Endodermal cell (in vitro differentiated cells): ENCODE data around the gene MYBPC3. TPM values are rescaled to one million over a fixed set of nuclear protein-coding genes. Genes with fewer than 3 reads are reported as not detected.

Experiments used
- DNase-seq: peaks from one replicate; pipeline ENCODE4 v3.0.0-alpha.2; 2017
- H3K27ac ChIP-seq: 2 replicates; pipeline ENCODE4 v1.5.1; 2013; ENCODE audit warnings: mild to moderate bottlenecking, low read depth, low read length, moderate library complexity
- H3K27me3 ChIP-seq: 2 replicates; pipeline ENCODE4 v1.6.1; 2013; ENCODE audit warnings: mild to moderate bottlenecking, low read length, moderate library complexity; ENCODE audit not compliant: insufficient read depth, control insufficient read depth, poor library complexity, severe bottlenecking
- H3K36me3 ChIP-seq: 2 replicates; pipeline ENCODE4 v1.7.0; 2013; ENCODE audit warnings: mild to moderate bottlenecking, low read length, moderate library complexity; ENCODE audit not compliant: control insufficient read depth, insufficient read depth
- H3K4me1 ChIP-seq: one replicate; pipeline ENCODE4 v1.7.0; 2013; ENCODE audit warnings: low read length; ENCODE audit not compliant: control insufficient read depth, insufficient read depth
- H3K4me3 ChIP-seq: 2 replicates; pipeline ENCODE4 v1.5.1; 2013; ENCODE audit warnings: mild to moderate bottlenecking, low read length, moderate library complexity
- H3K9ac ChIP-seq: 2 replicates; pipeline ENCODE4 v1.6.1; 2013; ENCODE audit warnings: mild to moderate bottlenecking, low read length, moderate library complexity; ENCODE audit not compliant: poor library complexity, severe bottlenecking; ENCODE audit errors: extremely low read depth
- H3K9me3 ChIP-seq: 2 replicates; pipeline ENCODE4 v1.6.1; 2013; ENCODE audit warnings: mild to moderate bottlenecking, low read length, moderate library complexity; ENCODE audit not compliant: control insufficient read depth
- H3K27ac Mint-ChIP-seq: 2 replicates; pipeline ENCODE4 v1.8.0; 2020; ENCODE audit warnings: mixed read lengths
- H3K27me3 Mint-ChIP-seq: 2 replicates; pipeline ENCODE4 v1.8.0; 2021; ENCODE audit warnings: mild to moderate bottlenecking, mixed read lengths; ENCODE audit not compliant: insufficient read depth
- H3K36me3 Mint-ChIP-seq: 2 replicates; pipeline ENCODE4 v1.8.0; 2020; ENCODE audit warnings: low read depth, mixed read lengths
- H3K4me1 Mint-ChIP-seq: 2 replicates; pipeline ENCODE4 v1.8.0; 2020; ENCODE audit warnings: mixed read lengths
- H3K4me3 Mint-ChIP-seq: 2 replicates; pipeline ENCODE4 v1.8.0; 2020; ENCODE audit warnings: mild to moderate bottlenecking, moderate library complexity, mixed read lengths
- H3K9me3 Mint-ChIP-seq: 2 replicates; pipeline ENCODE4 v1.8.0; 2020; ENCODE audit warnings: mild to moderate bottlenecking, mixed read lengths
- WGBS, 2 experiments: methylation state at CpG; one replicate each; pipeline versions ENCODE4 v1.1.5 to v1.1.7; 2013; ENCODE audit warnings: missing lambda C conversion rate in 2 of 2, mixed read lengths in 1 of 2; ENCODE audit not compliant: insufficient coverage in 1 of 2, insufficient read length in 1 of 2; 5-methylcytosine and 5-hydroxymethylcytosine counted together
- total RNA-seq, 2 donors: library from RNA; stranded (reverse); fragmentation: NEBNext Ultra II Directional in 1 of 2; extraction: Animal tissue kit (Norgen Biotek cat#: 25700) in 1 of 2; gene quantifications; 2 replicates in 1 of 2; 3 replicates in 1 of 2; pipeline ENCODE4 v1.2.1, GENCODE V29; 2021
- TF ChIP-seq, protein P1 (sequence below): fragments of 200-600 bp; sonication (generic); conservative IDR thresholded peaks from 2 replicates; pipeline ENCODE4 v1.5.0; 2021; ENCODE audit warnings: antibody characterized with exemption, mild to moderate bottlenecking

Gene MYBPC3
- total RNA-seq, 2 donors from 2014 or later, result 0.07 TPM; not detected in 1

DNA sequence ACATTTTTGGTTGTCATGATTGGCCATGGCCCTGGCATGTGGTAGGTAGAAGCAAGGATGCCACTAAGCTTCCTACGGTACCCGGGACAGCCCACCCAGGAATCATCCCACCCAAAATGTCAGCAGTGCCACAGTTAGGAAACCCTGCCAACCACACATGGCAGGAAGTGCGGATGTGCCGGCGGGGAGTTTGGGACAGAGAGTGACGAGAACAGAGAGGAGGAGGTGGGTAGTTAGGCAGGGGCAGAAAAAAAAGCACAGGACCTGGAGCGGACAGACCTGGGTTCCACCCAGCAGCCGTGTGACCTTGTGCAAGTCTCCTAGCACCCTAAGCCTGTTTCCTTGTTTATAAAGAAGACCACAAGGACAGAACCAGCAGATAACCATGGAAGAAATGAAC, 22.5 kb upstream of the MYBPC3 start:
- Mint-ChIP-seq H3K9me3 (no peaks in the 10 kb centered on the region), H3K36me3 (no peaks in the 10 kb centered on the region), H3K4me3 (no peak overlapping the region), H3K4me1 (no peaks in the 10 kb centered on the region), H3K27ac (no peak overlapping the region), H3K27me3 (no peaks in the 10 kb centered on the region)
- Histone ChIP-seq H3K4me1 (no peaks in the 10 kb centered on the region), H3K36me3 (no peaks in the 10 kb centered on the region), H3K9me3 (no peaks in the 10 kb centered on the region), H3K27ac (no peak overlapping the region), H3K9ac (no peak overlapping the region), H3K27me3 (no peaks in the 10 kb centered on the region), H3K4me3 (no peak overlapping the region)
- DNase-seq, result no peak
- WGBS, 2 experiments, result 85 to 92% methylated on average over 5 to 8 of the region's 8 CpGs
- TF ChIP-seq, protein P1, sequence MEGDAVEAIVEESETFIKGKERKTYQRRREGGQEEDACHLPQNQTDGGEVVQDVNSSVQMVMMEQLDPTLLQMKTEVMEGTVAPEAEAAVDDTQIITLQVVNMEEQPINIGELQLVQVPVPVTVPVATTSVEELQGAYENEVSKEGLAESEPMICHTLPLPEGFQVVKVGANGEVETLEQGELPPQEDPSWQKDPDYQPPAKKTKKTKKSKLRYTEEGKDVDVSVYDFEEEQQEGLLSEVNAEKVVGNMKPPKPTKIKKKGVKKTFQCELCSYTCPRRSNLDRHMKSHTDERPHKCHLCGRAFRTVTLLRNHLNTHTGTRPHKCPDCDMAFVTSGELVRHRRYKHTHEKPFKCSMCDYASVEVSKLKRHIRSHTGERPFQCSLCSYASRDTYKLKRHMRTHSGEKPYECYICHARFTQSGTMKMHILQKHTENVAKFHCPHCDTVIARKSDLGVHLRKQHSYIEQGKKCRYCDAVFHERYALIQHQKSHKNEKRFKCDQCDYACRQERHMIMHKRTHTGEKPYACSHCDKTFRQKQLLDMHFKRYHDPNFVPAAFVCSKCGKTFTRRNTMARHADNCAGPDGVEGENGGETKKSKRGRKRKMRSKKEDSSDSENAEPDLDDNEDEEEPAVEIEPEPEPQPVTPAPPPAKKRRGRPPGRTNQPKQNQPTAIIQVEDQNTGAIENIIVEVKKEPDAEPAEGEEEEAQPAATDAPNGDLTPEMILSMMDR, result no peak

DNA sequence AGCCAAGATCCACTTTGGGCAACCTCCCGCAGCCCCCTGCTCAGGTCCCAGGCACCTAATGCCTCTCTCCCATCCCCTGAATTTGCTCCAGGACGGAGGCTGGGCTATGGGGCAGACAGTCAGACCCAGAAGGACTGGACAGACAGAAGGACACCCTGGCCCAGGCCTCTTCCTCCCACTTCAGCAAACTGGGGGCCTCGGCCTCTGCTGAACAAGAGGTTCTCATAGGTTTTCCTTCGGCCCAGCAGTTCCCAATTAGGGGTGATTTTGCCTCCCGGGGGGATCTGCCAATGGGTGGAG, 22.2 kb upstream of the MYBPC3 start:
- H3K4me3 ChIP-seq, result no peak overlapping the region
- H3K27ac ChIP-seq, result no peak overlapping the region
- no peaks in the 10 kb centered on the region for H3K4me1 ChIP-seq
- Mint-ChIP-seq H3K27me3 (peaks cover 2% of the 10 kb centered on the region), H3K36me3 (no peaks in the 10 kb centered on the region), H3K27ac (no peak overlapping the region), H3K4me1 (no peaks in the 10 kb centered on the region), H3K9me3 (no peaks in the 10 kb centered on the region), H3K4me3 (no peak overlapping the region)
- 90 to 97% methylated on average over 5 of the region's 5 CpGs for WGBS, 2 experiments
- no peaks in the 10 kb centered on the region for H3K27me3 ChIP-seq
- no peak for DNase-seq
- no peak overlapping the region for H3K9ac ChIP-seq
- no peaks in the 10 kb centered on the region for H3K9me3 ChIP-seq
- no peaks in the 10 kb centered on the region for H3K36me3 ChIP-seq
- TF ChIP-seq, protein P1, result no peak

DNA sequence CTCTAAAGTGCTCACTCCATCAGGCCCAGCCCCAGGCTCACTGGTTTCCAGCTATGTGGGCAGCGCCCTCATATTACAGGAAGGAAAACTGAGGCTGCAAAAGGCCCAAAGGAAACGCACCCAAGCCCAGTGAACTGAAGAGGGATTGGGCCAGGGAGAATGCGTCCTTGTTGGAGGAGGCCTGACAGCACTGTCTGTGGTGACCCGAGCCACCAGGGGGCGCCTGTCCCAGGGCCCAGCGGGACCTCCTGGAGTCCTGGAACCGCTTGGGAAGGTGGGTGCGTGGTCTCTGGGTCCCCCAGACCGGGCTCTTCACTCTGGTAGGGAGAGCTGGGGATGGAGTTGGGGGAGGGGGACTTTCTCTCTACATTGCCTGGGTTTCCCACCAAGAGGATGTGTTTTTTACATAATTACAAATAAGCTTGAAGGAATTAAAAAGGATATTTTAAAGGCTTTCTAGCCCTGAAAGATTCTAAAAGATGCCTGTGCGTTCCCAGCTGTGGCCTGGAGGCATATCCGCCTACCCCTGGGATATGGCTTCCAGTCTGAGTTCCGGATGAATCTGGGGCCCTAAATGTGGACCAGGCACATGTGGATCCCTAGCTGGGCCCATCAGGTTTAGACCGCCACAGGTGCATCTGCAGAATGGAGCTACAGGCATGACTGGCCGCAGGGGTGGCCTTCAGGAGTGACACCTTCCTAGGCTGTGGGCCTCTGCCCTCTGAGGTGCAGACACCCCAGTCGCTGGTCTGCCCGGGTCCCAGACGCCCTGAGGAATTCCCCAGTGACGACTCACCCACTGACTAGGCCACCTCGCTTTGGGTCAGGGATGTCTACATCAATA, 21.6 kb upstream of the MYBPC3 start:
- Mint-ChIP-seq H3K27me3 (peaks cover 2% of the 10 kb centered on the region), H3K9me3 (no peaks in the 10 kb centered on the region), H3K4me1 (no peaks in the 10 kb centered on the region), H3K36me3 (no peaks in the 10 kb centered on the region), H3K4me3 (no peak overlapping the region), H3K27ac (no peak overlapping the region)
- H3K4me1 ChIP-seq, result no peaks in the 10 kb centered on the region
- TF ChIP-seq, protein P1, result peak; percentile 99
- no peaks in the 10 kb centered on the region for H3K36me3 ChIP-seq
- H3K4me3 ChIP-seq, result no peak overlapping the region
- peak; percentile 96 for DNase-seq
- H3K9ac ChIP-seq, result no peak overlapping the region
- no peak overlapping the region for H3K27ac ChIP-seq
- H3K9me3 ChIP-seq, result no peaks in the 10 kb centered on the region
- WGBS, 2 experiments, result 55 to 65% methylated on average over 16 to 19 of the region's 19 CpGs
- no peaks in the 10 kb centered on the region for H3K27me3 ChIP-seq
